WTC11 (cell line): ENCODE results near the gene ACO2.

Source experiments
- NR3C1 ChIP-seq: sonication (generic); formaldehyde crosslinking; conservative IDR thresholded peaks from 2 replicates; pipeline ENCODE4 v1.8.1; 2023; ENCODE audit warnings: low read depth, mild to moderate bottlenecking, missing genetic modification reagents
- TCF7 ChIP-seq: sonication (generic); formaldehyde crosslinking; IDR thresholded peaks from 2 replicates; pipeline ENCODE4 v1.8.0; 2022; ENCODE audit warnings: mild to moderate bottlenecking, low read depth, missing genetic modification reagents, moderate library complexity
- ZNF138 ChIP-seq: sonication (generic); formaldehyde crosslinking; conservative IDR thresholded peaks from 2 replicates; pipeline ENCODE4 v1.8.1; 2022; ENCODE audit warnings: mild to moderate bottlenecking, moderate library complexity, missing genetic modification reagents
- TF ChIP-seq, protein P1 (sequence below): sonication (generic); formaldehyde crosslinking; IDR thresholded peaks from 2 replicates; pipeline ENCODE4 v1.8.1; 2023; ENCODE audit warnings: mild to moderate bottlenecking, missing genetic modification reagents, borderline replicate concordance
- TF ChIP-seq, protein P2 (sequence below): fragments of 250-450 bp; sonication (Bioruptor Pico); IDR thresholded peaks from 2 replicates; pipeline ENCODE4 v1.8.0; 2021; ENCODE audit warnings: mild to moderate bottlenecking

DNA sequence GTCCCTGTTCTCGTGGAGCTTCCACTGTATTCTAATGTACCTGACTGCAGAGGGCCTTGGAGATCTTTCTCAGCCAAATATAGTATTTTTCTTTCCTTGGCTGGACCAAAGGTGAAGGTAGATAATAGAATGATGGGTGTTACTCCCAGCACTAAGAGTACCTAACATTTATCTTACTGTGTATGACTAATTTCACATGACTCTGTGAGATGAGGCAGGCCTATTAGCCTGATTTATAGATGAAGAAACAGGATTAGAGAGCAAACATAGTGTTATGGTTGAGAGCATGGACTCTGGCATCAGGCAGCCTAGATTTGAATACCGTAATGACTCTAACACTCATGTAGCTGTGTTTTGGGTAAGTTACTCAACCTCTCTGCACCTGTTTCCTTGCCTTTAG lies 2.7 kb downstream of the ACO2 start:
- no peak for TF ChIP-seq TCF7
- TF ChIP-seq ZNF138 (CRISPR knock-in tag), result no peak
- no peak for TF ChIP-seq NR3C1 (CRISPR knock-in tag)
- TF ChIP-seq, protein P1, sequence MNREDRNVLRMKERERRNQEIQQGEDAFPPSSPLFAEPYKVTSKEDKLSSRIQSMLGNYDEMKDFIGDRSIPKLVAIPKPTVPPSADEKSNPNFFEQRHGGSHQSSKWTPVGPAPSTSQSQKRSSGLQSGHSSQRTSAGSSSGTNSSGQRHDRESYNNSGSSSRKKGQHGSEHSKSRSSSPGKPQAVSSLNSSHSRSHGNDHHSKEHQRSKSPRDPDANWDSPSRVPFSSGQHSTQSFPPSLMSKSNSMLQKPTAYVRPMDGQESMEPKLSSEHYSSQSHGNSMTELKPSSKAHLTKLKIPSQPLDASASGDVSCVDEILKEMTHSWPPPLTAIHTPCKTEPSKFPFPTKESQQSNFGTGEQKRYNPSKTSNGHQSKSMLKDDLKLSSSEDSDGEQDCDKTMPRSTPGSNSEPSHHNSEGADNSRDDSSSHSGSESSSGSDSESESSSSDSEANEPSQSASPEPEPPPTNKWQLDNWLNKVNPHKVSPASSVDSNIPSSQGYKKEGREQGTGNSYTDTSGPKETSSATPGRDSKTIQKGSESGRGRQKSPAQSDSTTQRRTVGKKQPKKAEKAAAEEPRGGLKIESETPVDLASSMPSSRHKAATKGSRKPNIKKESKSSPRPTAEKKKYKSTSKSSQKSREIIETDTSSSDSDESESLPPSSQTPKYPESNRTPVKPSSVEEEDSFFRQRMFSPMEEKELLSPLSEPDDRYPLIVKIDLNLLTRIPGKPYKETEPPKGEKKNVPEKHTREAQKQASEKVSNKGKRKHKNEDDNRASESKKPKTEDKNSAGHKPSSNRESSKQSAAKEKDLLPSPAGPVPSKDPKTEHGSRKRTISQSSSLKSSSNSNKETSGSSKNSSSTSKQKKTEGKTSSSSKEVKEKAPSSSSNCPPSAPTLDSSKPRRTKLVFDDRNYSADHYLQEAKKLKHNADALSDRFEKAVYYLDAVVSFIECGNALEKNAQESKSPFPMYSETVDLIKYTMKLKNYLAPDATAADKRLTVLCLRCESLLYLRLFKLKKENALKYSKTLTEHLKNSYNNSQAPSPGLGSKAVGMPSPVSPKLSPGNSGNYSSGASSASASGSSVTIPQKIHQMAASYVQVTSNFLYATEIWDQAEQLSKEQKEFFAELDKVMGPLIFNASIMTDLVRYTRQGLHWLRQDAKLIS, result no peak
- TF ChIP-seq, protein P2, sequence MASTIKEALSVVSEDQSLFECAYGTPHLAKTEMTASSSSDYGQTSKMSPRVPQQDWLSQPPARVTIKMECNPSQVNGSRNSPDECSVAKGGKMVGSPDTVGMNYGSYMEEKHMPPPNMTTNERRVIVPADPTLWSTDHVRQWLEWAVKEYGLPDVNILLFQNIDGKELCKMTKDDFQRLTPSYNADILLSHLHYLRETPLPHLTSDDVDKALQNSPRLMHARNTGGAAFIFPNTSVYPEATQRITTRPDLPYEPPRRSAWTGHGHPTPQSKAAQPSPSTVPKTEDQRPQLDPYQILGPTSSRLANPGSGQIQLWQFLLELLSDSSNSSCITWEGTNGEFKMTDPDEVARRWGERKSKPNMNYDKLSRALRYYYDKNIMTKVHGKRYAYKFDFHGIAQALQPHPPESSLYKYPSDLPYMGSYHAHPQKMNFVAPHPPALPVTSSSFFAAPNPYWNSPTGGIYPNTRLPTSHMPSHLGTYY (CRISPR knock-in tag), result no peak
